Stromal cell of bone marrow (primary cell): Measurements from ENCODE around the gene RANBP1.
"Not testable (repeated sequence)": the region's sequence is repeated elsewhere in the genome, so short reads cannot be mapped to it uniquely, and the experiment has no call there.

Experiments used
- DNase-seq: peaks from one replicate; pipeline ENCODE4 v3.0.0-alpha.2; 2012; ENCODE audit warnings: low read depth

Gene RANBP1

GRCh38 chr22:20115691-20116375 lies at the start of gene RANBP1:
Gene RANBP1, plus strand, starts transcription at chr22:20116104. Its CDS starts 81 bp downstream, at chr22:20116185.
- DNase-seq = no peak

- DNase-seq = no peak
Observed at GRCh38 chr22:20066617-20067383, 49.1 kb upstream of the RANBP1 start.

GRCh38 chr22:20067384-20067682 lies 48.6 kb upstream of the RANBP1 start:
- not testable (repeated sequence) for DNase-seq

GRCh38 chr22:20068640-20069039 lies 47.3 kb upstream of the RANBP1 start:
- no peak for DNase-seq

- no peak for DNase-seq
Observed at GRCh38 chr22:20069331-20070042, 46.4 kb upstream of the RANBP1 start.

- DNase-seq = no peak
Observed at GRCh38 chr22:20071524-20071972, 44.4 kb upstream of the RANBP1 start.

- no peak for DNase-seq
Observed at GRCh38 chr22:20076627-20077172, 39.2 kb upstream of the RANBP1 start.

- DNase-seq = peak; percentile 93
Observed at GRCh38 chr22:20079745-20080444, 36.0 kb upstream of the RANBP1 start, which contains the start of gene DGCR8. Gene DGCR8, plus strand, starts transcription at chr22:20080241. Its CDS starts 5,723 bp downstream, at chr22:20085964.

- DNase-seq = peak; percentile 33
Observed at GRCh38 chr22:20080445-20080775, 35.5 kb upstream of the RANBP1 start.

- peak; percentile 56 for DNase-seq
Observed at GRCh38 chr22:20080776-20081654, 34.9 kb upstream of the RANBP1 start.

- no peak for DNase-seq
Observed at GRCh38 chr22:20083157-20083890, 32.6 kb upstream of the RANBP1 start.

- DNase-seq = no peak
Observed at GRCh38 chr22:20083891-20084546, 31.9 kb upstream of the RANBP1 start.

- no peak for DNase-seq
Observed at GRCh38 chr22:20084547-20085413, 31.1 kb upstream of the RANBP1 start.

GRCh38 chr22:20085651-20086050 lies 30.3 kb upstream of the RANBP1 start:
- no peak for DNase-seq

- no peak for DNase-seq
Observed at GRCh38 chr22:20086101-20086599, 29.8 kb upstream of the RANBP1 start.

- DNase-seq = no peak
Observed at GRCh38 chr22:20086763-20087162, 29.1 kb upstream of the RANBP1 start.

- no peak for DNase-seq
Observed at GRCh38 chr22:20087319-20088262, 28.3 kb upstream of the RANBP1 start.
